H9 (cell line): Measurements from ENCODE around the gene FANK1. TPM values are rescaled to one million over a fixed set of nuclear protein-coding genes. Genes with fewer than 3 reads are reported as not detected.
"Not testable (repeated sequence)": the region's sequence is repeated elsewhere in the genome, so short reads cannot be mapped to it uniquely, and the experiment has no call there.

Source experiments
- DNase-seq: peaks from one replicate; pipeline ENCODE4 v3.0.0-alpha.2; 2017
- H2AFZ ChIP-seq: one replicate; pipeline ENCODE4 v1.6.1; 2013; ENCODE audit warnings: mild to moderate bottlenecking, low read length, control low read depth, moderate library complexity
- H2AK5ac ChIP-seq: 2 replicates; pipeline ENCODE4 v1.6.1; 2013; ENCODE audit warnings: low read length, control low read depth, mixed read lengths; ENCODE audit not compliant: insufficient read length
- H2BK120ac ChIP-seq: one replicate; pipeline ENCODE4 v1.6.1; 2013; ENCODE audit warnings: low read depth, mild to moderate bottlenecking, low read length, control low read depth, inconsistent platforms; ENCODE audit not compliant: poor library complexity, severe bottlenecking
- H2BK12ac ChIP-seq: 2 replicates; pipeline ENCODE4 v1.6.1; 2013; ENCODE audit warnings: low read length, control low read depth, mixed read lengths, low read depth; ENCODE audit not compliant: insufficient read length
- H2BK15ac ChIP-seq: 2 replicates; pipeline ENCODE4 v1.6.1; 2013; ENCODE audit warnings: low read depth, low read length, control low read depth
- H2BK20ac ChIP-seq: one replicate; pipeline ENCODE4 v1.6.1; 2013; ENCODE audit warnings: low read depth, mild to moderate bottlenecking, low read length, control low read depth, inconsistent platforms; ENCODE audit not compliant: poor library complexity, severe bottlenecking
- H2BK5ac ChIP-seq: 2 replicates; pipeline ENCODE4 v1.6.1; 2013; ENCODE audit warnings: low read length, control low read depth, mixed read lengths; ENCODE audit not compliant: insufficient read length
- H3K14ac ChIP-seq: 2 replicates; pipeline ENCODE4 v1.6.1; 2013; ENCODE audit warnings: low read length, control low read depth; ENCODE audit not compliant: insufficient read depth
- H3K18ac ChIP-seq: 2 replicates; pipeline ENCODE4 v1.6.1; 2013; ENCODE audit warnings: low read depth, mild to moderate bottlenecking, mixed read lengths, low read length, control low read depth; ENCODE audit not compliant: insufficient read length
- H3K23ac ChIP-seq: 2 replicates; pipeline ENCODE4 v1.6.1; 2013; ENCODE audit warnings: low read length, control low read depth, mixed read lengths, low read depth; ENCODE audit not compliant: insufficient read length
- H3K23me2 ChIP-seq: 2 replicates; pipeline ENCODE4 v1.6.1; 2013; ENCODE audit warnings: low read depth, mild to moderate bottlenecking, mixed read lengths, low read length, control low read depth; ENCODE audit not compliant: insufficient read length, poor library complexity, severe bottlenecking
- H3K27ac ChIP-seq: 2 replicates; pipeline ENCODE4 v1.5.1; 2013; ENCODE audit warnings: low read length, control low read depth, mixed read lengths, low read depth; ENCODE audit not compliant: insufficient read length
- H3K27me3 ChIP-seq: 2 replicates; pipeline ENCODE4 v1.6.1; 2013; ENCODE audit warnings: low read length, control low read depth, inconsistent platforms; ENCODE audit not compliant: insufficient read depth
- H3K4ac ChIP-seq: 2 replicates; pipeline ENCODE4 v1.6.1; 2013; ENCODE audit warnings: low read depth, mild to moderate bottlenecking, control low read depth, inconsistent platforms, low read length, moderate library complexity
- H3K4me1 ChIP-seq: 2 replicates; pipeline ENCODE4 v1.6.1; 2013; ENCODE audit warnings: low read length, control low read depth, inconsistent platforms; ENCODE audit not compliant: insufficient read depth
- H3K4me2 ChIP-seq: 2 replicates; pipeline ENCODE4 v1.6.1; 2013; ENCODE audit warnings: low read length, control low read depth, mixed read lengths; ENCODE audit not compliant: insufficient read length, insufficient read depth
- H3K56ac ChIP-seq: 2 replicates; pipeline ENCODE4 v1.6.1; 2013; ENCODE audit warnings: low read depth, mild to moderate bottlenecking, mixed read lengths, low read length, control low read depth; ENCODE audit not compliant: insufficient read length
- H3K79me1 ChIP-seq: 2 replicates; pipeline ENCODE4 v1.6.1; 2013; ENCODE audit warnings: low read depth, mild to moderate bottlenecking, moderate library complexity, low read length, control low read depth, inconsistent platforms; ENCODE audit not compliant: insufficient read depth, poor library complexity, severe bottlenecking
- H3K79me2 ChIP-seq: 2 replicates; pipeline ENCODE4 v1.6.1; 2013; ENCODE audit warnings: low read length, control low read depth, inconsistent platforms; ENCODE audit not compliant: insufficient read depth
- H3K9ac ChIP-seq: 2 replicates; pipeline ENCODE4 v1.6.1; 2013; ENCODE audit warnings: low read length, control low read depth, mixed read lengths; ENCODE audit not compliant: insufficient read length; ENCODE audit errors: extremely low read depth
- H3K9me3 ChIP-seq: one replicate; pipeline ENCODE4 v1.6.1; 2013; ENCODE audit warnings: low read depth, low read length, inconsistent platforms; ENCODE audit not compliant: control insufficient read depth
- H3T11ph ChIP-seq: one replicate; pipeline ENCODE4 v1.6.1; 2013; ENCODE audit warnings: mild to moderate bottlenecking, low read length, control low read depth, inconsistent platforms
- H4K20me1 ChIP-seq: one replicate; pipeline ENCODE4 v1.6.1; 2013; ENCODE audit not compliant: control insufficient read depth, insufficient read length, insufficient read depth
- H4K5ac ChIP-seq: 2 replicates; pipeline ENCODE4 v1.6.1; 2013; ENCODE audit warnings: low read depth, mild to moderate bottlenecking, mixed read lengths, low read length, control low read depth; ENCODE audit not compliant: insufficient read length
- H4K8ac ChIP-seq: replicated peaks from 2 replicates; pipeline ENCODE4 v1.6.1; 2013; ENCODE audit warnings: low read length, control low read depth, mixed read lengths, low read depth; ENCODE audit not compliant: insufficient read length
- H4K91ac ChIP-seq: 2 replicates; pipeline ENCODE4 v1.6.1; 2013; ENCODE audit warnings: low read depth, mild to moderate bottlenecking, moderate library complexity, mixed read lengths, low read length, control low read depth; ENCODE audit not compliant: insufficient read length
- H3K27ac Mint-ChIP-seq, 3 experiments: 2 replicates in 2 of 3; 3 replicates in 1 of 3; pipeline ENCODE4 v1.8.0; 2020 to 2021; ENCODE audit warnings: mixed read lengths in 3 of 3, mild to moderate bottlenecking in 1 of 3, moderate library complexity in 1 of 3
- H3K27me3 Mint-ChIP-seq: 2 replicates; pipeline ENCODE4 v1.8.0; 2021; ENCODE audit warnings: low read depth, mild to moderate bottlenecking, moderate library complexity, mixed read lengths
- H3K36me3 Mint-ChIP-seq, 3 experiments: 2 replicates in 2 of 3; 3 replicates in 1 of 3; pipeline ENCODE4 v1.8.0; 2020 to 2021; ENCODE audit warnings: low read depth in 3 of 3, mixed read lengths in 3 of 3; ENCODE audit not compliant: insufficient read depth in 1 of 3
- H3K4me1 Mint-ChIP-seq, 2 experiments: 2 replicates each; pipeline ENCODE4 v1.8.0; 2020; ENCODE audit warnings: mixed read lengths in 2 of 2
- H3K4me3 Mint-ChIP-seq, 2 experiments: 2 replicates in 1 of 2; 3 replicates in 1 of 2; pipeline ENCODE4 v1.8.0; 2020 to 2021; ENCODE audit warnings: mild to moderate bottlenecking in 2 of 2, mixed read lengths in 2 of 2, moderate library complexity in 1 of 2
- H3K9me3 Mint-ChIP-seq, 2 experiments: 2 replicates in 1 of 2; 3 replicates in 1 of 2; pipeline ENCODE4 v1.8.0; 2020; ENCODE audit warnings: mild to moderate bottlenecking in 2 of 2, mixed read lengths in 2 of 2, moderate library complexity in 1 of 2
- WGBS: extraction: QIAGEN DNeasy Blood & Tissue Kit; methylation state at CpG from one replicate; pipeline ENCODE4 v1.1.7; 2013; ENCODE audit warnings: missing lambda C conversion rate, low lambda C conversion rate, mixed read lengths; ENCODE audit not compliant: insufficient read length; ENCODE audit errors: extremely low coverage; 5-methylcytosine and 5-hydroxymethylcytosine counted together
- total RNA-seq: library from RNA; stranded (reverse); gene quantifications from 2 replicates; pipeline ENCODE4 v1.2.1, GENCODE V29; 2021

The FANK1 gene
- total RNA-seq, 1 experiment from 2014 or later, result 0.68 TPM

GRCh38 chr10:125900963-125901362 lies 4.6 kb downstream of the FANK1 start:
- H3K18ac ChIP-seq, H3K9me3 ChIP-seq, H3K56ac ChIP-seq, H2BK20ac ChIP-seq, H3K36me3 Mint-ChIP-seq, H3K79me2 ChIP-seq, H3K27me3 ChIP-seq, H3K79me1 ChIP-seq, H3K4me3 Mint-ChIP-seq, H2BK15ac ChIP-seq, H2BK12ac ChIP-seq, H3K23ac ChIP-seq, H2AK5ac ChIP-seq, H4K8ac ChIP-seq, H4K20me1 ChIP-seq, H2AFZ ChIP-seq, H2BK120ac ChIP-seq, DNase-seq, H3K27ac ChIP-seq, H3K23me2 ChIP-seq, H4K91ac ChIP-seq, H3K4me1 ChIP-seq, H3T11ph ChIP-seq, H3K4ac ChIP-seq, H3K14ac ChIP-seq, H3K4me2 ChIP-seq, H3K9ac ChIP-seq, H4K5ac ChIP-seq, H2BK5ac ChIP-seq: not testable (repeated sequence)
- H3K9me3 Mint-ChIP-seq, result peaks cover 14 to 22% of the 10 kb centered on the region in 2 experiments
- no CpG with 5 or more reads among the region's 3 CpGs for WGBS
- peaks cover 15% of the 10 kb centered on the region for H3K27me3 Mint-ChIP-seq
- H3K4me1 Mint-ChIP-seq, result peaks cover 26 to 32% of the 10 kb centered on the region in 2 experiments
- H3K27ac Mint-ChIP-seq, result peak overlapping the region in 1 of 3 experiments; percentile 73; a peak in 1 of 7 replicates

- H3K9ac ChIP-seq, H3K23me2 ChIP-seq, H3K14ac ChIP-seq, H3K79me1 ChIP-seq, H3K23ac ChIP-seq, H2BK12ac ChIP-seq, H3K27me3 ChIP-seq, H4K91ac ChIP-seq, H4K8ac ChIP-seq, H2BK20ac ChIP-seq, H3K79me2 ChIP-seq, H3K18ac ChIP-seq, H2AK5ac ChIP-seq, H3K4ac ChIP-seq, H3K4me1 ChIP-seq, H3K27me3 Mint-ChIP-seq, H4K20me1 ChIP-seq, H3T11ph ChIP-seq, H3K56ac ChIP-seq, H2BK120ac ChIP-seq, H3K4me2 ChIP-seq, H2AFZ ChIP-seq, H2BK5ac ChIP-seq, H4K5ac ChIP-seq, H3K9me3 ChIP-seq, H3K27ac ChIP-seq, H2BK15ac ChIP-seq, H3K4me3 Mint-ChIP-seq: not testable (repeated sequence)
- Mint-ChIP-seq H3K36me3 (peaks cover 2 to 15% (median 8%) of the 10 kb centered on the region in 3 experiments), H3K9me3 (peaks cover 15 to 17% of the 10 kb centered on the region in 2 experiments), H3K4me1 (peaks cover 20 to 24% of the 10 kb centered on the region in 2 experiments), H3K27ac (peak overlapping the region in 2 of 3 experiments; percentile 77 to 94; a peak in 4 of 7 replicates)
- no CpG with 5 or more reads among the region's 3 CpGs for WGBS
- DNase-seq, result peak; percentile 57
Observed at GRCh38 chr10:125903135-125903640, 6.8 kb downstream of the FANK1 start.
